Effector memory CD8-positive, alpha-beta T cell (primary cell): ENCODE results near the gene TRIM2.
A peak's percentile ranks its signal among the peaks of the same experiment; 100 is the strongest.

ENCODE experiments used
- ATAC-seq: fragments of 150-1000 bp; cut with Tn5 transposase; replicated peaks from 2 replicates; pipeline ENCODE4 v1.10.0; 2021; ENCODE audit warnings: mild to moderate bottlenecking, moderate library complexity
- DNase-seq, 3 experiments: peaks; one replicate each; pipeline ENCODE4 v3.0.0; 2021
- H3K27ac Mint-ChIP-seq, 2 donors: one replicate each; pipeline ENCODE4 v1.8.0; 2022; ENCODE audit warnings: mild to moderate bottlenecking in 2 of 2, mixed read lengths in 2 of 2, moderate library complexity in 2 of 2
- H3K27me3 Mint-ChIP-seq, 2 donors: one replicate each; pipeline ENCODE4 v1.8.0; 2022; ENCODE audit warnings: mixed read lengths in 2 of 2
- H3K36me3 Mint-ChIP-seq: one replicate; pipeline ENCODE4 v1.8.0; 2022; ENCODE audit warnings: mild to moderate bottlenecking, moderate library complexity, mixed read lengths; ENCODE audit not compliant: insufficient read depth
- H3K4me1 Mint-ChIP-seq, 2 donors: one replicate each; pipeline ENCODE4 v1.8.0; 2022; ENCODE audit warnings: low read depth in 2 of 2, mixed read lengths in 2 of 2
- H3K4me3 Mint-ChIP-seq, 2 donors: one replicate each; pipeline ENCODE4 v1.8.0; 2022; ENCODE audit warnings: mild to moderate bottlenecking in 2 of 2, mixed read lengths in 2 of 2, moderate library complexity in 2 of 2
- H3K9me3 Mint-ChIP-seq, 2 donors: one replicate each; pipeline ENCODE4 v1.8.0; 2022; ENCODE audit warnings: mixed read lengths in 2 of 2

Gene TRIM2

DNA sequence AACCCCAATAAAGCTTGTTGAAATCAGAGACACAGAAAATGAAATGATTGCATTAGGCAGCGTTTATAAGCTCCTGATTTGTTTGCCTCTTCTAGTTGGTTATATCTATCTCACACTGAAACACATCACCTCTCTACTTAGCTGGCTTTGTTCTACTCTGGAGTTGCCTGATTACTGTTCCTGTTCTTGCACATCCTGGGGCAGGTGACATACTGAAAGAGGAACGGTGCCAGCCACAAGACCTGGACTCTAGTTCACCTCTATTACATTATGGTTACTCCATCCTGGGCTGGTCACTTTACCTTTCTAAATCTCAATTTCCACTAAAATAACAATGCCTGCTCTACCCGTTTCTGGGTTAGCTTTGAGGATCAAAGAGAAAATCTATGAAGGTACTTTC lies 47.9 kb downstream of the TRIM2 start:
- Mint-ChIP-seq H3K9me3 (no peaks in the 10 kb centered on the region), H3K27me3 (peaks cover 15 to 16% of the 10 kb centered on the region in 2 donors), H3K4me3 (no peak overlapping the region), H3K27ac (no peak overlapping the region), H3K4me1 (peaks cover 8 to 13% of the 10 kb centered on the region in 2 donors), H3K36me3 (peaks cover 4% of the 10 kb centered on the region)
- no peak for ATAC-seq
- DNase-seq: no peak

DNA sequence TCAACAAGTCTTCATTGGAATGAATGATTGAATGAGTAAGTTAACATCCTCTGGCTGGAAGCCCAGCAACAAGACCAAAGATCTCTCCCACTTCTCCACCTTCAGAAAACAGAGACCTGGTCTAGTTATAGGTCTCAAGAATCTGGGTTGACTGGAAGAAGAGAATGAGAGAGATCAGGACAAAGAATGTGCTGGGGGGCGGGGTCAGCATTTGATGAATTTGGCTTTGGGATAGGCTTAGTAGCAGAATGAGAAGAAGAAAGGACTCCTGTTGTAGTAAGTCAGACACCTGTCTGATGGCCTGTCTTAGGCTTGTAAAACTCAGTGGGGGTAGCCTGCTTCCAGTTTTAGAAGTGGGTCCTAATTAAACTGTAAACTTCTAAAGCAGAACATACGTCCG lies 51.0 kb downstream of the TRIM2 start:
- ATAC-seq (no peak), DNase-seq (no peak)
- Mint-ChIP-seq H3K27me3 (peaks cover 20% of the 10 kb centered on the region in 2 donors), H3K27ac (no peak overlapping the region), H3K9me3 (no peaks in the 10 kb centered on the region), H3K36me3 (no peaks in the 10 kb centered on the region), H3K4me1 (peaks cover 0 to 1% of the 10 kb centered on the region in 2 donors), H3K4me3 (no peak overlapping the region)

DNA sequence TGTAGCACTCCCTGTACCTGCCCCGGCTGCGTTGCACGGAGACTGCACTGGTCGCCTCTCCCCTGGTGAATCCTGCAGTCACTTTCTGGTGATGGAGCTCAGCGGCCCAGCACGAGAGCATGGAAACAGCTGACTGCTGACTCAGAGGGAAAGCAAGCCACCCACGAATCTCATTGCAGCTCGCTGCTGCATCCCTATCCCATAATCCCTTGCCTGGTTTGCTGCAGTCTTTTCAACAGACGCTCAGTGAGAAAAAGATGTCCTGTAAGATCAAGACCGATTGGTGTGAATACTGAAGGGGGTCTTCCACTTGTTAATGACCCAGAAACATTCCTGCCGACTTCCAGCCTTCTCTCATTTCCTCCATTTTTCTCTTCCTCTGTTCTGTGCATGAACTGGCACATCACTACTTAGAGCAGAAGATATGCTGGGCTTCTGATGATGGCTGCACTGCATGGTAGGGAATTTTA lies 52.9 kb downstream of the TRIM2 start:
- DNase-seq: no peak
- Mint-ChIP-seq H3K9me3 (no peaks in the 10 kb centered on the region), H3K36me3 (no peaks in the 10 kb centered on the region), H3K27me3 (peaks cover 36 to 40% of the 10 kb centered on the region in 2 donors), H3K4me3 (no peak overlapping the region), H3K4me1 (no peaks in the 10 kb centered on the region), H3K27ac (no peak overlapping the region)
- ATAC-seq: no peak

DNA sequence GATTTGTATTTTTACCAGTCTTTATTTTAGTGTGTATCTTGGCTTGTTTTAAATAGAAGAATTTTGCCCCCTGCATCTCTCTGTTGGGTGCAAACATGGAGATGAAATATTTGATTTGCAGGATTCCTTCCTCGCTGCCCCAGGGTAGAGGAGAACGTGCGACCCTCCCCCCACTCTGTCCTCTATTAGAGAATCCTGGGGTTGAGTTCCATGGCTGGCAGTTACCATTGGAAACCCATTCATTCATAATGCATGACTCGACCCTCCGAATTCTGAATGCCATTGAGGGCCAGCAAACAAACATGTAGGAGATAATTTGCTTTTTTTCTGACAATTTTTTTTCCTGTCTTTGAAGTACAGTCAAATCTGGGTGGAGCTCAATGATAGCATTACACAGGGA lies 53.7 kb downstream of the TRIM2 start:
- DNase-seq (no peak), ATAC-seq (no peak)
- Mint-ChIP-seq H3K9me3 (no peaks in the 10 kb centered on the region), H3K36me3 (no peaks in the 10 kb centered on the region), H3K27ac (no peak overlapping the region), H3K4me1 (no peaks in the 10 kb centered on the region), H3K4me3 (no peak overlapping the region), H3K27me3 (peaks cover 35 to 37% of the 10 kb centered on the region in 2 donors)

DNA sequence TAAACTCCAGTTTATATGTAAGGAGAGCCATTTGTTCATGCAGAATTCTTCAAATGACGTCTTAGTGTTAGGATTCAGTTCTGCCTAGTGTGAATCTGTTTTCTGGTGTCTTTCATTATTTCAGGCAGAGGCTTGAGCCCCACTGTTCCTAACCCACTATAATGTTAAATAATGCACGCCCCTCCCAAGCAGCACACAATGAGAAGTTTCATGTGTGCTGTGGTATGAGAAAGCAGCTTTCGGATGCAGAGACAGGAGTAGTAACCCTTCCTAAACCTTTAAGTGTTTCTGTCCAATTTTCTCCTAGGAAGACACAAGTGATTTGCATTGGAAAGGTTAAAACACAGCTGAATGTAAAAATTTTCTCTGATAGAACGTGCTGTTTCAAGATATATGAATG lies 54.5 kb downstream of the TRIM2 start:
- no peaks in the 10 kb centered on the region for H3K9me3 Mint-ChIP-seq
- DNase-seq: no peak
- H3K27ac Mint-ChIP-seq: no peak overlapping the region
- peaks cover 27 to 37% of the 10 kb centered on the region in 2 donors for H3K27me3 Mint-ChIP-seq
- no peaks in the 10 kb centered on the region for H3K36me3 Mint-ChIP-seq
- ATAC-seq: no peak
- no peak overlapping the region for H3K4me3 Mint-ChIP-seq
- no peaks in the 10 kb centered on the region for H3K4me1 Mint-ChIP-seq

DNA sequence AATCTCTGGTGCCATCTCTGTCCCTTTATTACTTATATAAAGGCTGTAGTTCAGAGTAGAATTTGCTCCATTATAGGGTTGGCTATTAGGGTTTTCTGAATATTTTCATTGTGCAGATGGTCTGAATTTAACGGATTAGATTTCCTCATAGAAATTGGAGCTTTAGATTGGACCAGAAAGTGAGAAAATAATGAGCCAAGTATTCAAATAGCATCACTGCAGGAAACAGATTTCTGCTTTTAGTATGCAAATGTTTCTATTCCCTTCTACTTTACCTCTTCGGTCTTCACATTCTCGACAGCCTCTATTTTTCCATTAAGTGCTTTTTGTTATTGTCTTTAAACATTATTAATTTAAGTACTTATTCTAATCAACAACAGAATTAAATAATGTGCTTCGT lies 55.4 kb downstream of the TRIM2 start:
- Mint-ChIP-seq H3K4me1 (no peaks in the 10 kb centered on the region), H3K9me3 (no peaks in the 10 kb centered on the region), H3K4me3 (no peak overlapping the region), H3K27ac (no peak overlapping the region), H3K36me3 (no peaks in the 10 kb centered on the region), H3K27me3 (peaks cover 25 to 37% of the 10 kb centered on the region in 2 donors)
- DNase-seq: no peak
- no peak for ATAC-seq

DNA sequence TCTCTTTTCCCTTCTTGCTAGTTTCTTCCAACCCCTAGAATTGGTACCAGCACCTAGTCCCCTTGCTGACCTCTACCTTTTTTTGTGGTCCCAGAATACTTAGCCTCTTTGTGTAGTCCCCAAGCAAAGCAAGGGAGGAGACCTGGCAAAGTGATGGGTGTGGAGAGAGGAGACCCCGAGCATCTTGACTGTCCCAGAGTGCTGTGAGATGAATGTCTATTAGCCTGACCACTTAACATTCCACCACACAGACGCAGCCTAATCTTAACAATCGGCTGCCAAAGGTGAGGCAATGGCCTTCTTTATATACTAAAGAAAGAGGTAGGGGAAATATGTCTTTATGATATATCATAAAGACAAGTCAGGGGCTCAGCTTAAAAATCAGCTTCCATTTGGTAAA lies 55.9 kb downstream of the TRIM2 start:
- Mint-ChIP-seq H3K27ac (no peak overlapping the region), H3K4me3 (no peak overlapping the region), H3K27me3 (peaks cover 25 to 33% of the 10 kb centered on the region in 2 donors), H3K36me3 (no peaks in the 10 kb centered on the region), H3K4me1 (no peaks in the 10 kb centered on the region), H3K9me3 (no peaks in the 10 kb centered on the region)
- ATAC-seq: no peak
- DNase-seq: no peak

DNA sequence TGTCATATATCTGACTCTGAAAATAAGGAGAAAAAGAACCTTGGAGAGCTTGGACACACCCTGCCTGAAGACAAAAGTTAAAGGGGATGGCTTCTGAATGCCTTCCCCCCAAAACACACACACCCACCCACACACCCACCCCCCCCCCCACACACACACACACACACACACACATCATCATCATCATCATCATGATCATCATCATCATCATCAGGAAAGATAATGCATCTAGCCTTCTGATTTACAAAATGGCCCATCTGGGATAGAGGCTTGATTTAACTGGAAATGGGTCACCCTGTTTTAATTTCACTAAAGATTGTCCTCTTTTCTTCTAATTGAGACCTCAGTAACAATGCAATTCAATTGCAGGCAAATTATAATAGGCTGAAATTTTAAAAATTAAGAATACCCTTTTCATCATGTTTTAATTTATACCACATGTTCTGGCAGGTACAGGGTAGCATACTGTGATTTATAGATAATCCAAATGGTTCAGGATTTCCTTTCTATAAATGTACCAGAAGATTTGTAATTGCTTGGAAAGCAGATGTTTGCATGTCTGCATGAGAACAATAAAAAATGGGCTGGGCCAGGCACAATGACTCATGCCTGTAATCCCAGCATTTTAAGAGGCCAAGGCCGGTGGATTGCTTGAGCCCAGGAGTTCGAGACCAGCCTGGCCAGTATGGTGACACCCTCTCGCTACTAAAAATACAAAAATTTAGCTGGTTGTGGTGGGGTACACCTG lies 56.5 kb downstream of the TRIM2 start:
- ATAC-seq: no peak
- no peaks in the 10 kb centered on the region for H3K9me3 Mint-ChIP-seq
- no peaks in the 10 kb centered on the region for H3K36me3 Mint-ChIP-seq

DNA sequence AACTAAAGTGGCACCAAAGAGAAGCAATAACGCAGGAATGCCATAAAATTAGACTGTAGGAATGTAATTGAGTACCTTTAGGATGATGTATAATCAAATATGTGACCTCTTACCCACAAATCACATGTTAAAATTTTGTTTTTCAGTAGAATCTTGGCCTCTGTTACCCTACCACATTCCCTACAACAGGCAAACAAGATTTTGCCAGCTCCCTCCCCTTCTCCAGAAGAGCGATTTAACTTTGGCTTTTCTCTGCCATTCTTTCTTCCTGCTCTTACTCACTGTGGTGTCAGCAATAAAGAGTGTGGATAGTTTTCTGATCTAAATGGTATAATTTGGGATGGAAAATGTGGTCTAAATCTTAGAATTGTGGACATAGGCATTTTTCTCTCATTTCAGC lies 57.2 kb downstream of the TRIM2 start:
- H3K9me3 Mint-ChIP-seq: no peaks in the 10 kb centered on the region
- H3K27ac Mint-ChIP-seq: no peak overlapping the region

More for the DNA sequence above, 56.5 kb downstream of the TRIM2 start:
- Mint-ChIP-seq H3K4me1 (no peaks in the 10 kb centered on the region), H3K4me3 (no peak overlapping the region), H3K27ac (no peak overlapping the region), H3K27me3 (peaks cover 25 to 27% of the 10 kb centered on the region in 2 donors)
- DNase-seq: no peak

DNA sequence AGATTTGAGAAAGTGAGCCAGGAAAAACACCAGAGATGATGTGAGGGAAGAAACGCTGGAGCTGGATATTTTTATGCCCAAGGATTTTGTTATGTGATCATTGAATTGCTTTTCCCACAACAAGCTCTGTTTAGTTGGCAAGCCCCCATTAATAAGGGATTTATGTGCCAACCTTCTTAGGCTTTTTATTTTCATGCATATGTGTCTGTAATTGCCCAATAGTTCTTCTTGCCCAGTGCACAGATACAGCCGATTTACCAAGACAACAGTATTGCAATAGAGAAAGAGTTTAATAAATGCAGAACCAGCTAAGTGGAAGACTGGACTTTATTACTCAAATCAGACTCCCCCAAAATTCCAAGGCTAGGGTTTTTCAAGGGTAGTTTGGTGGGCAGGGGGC lies 57.7 kb downstream of the TRIM2 start:
- H3K4me3 Mint-ChIP-seq: no peak overlapping the region
- no peak for DNase-seq
- no peaks in the 10 kb centered on the region for H3K9me3 Mint-ChIP-seq
- H3K4me1 Mint-ChIP-seq: no peaks in the 10 kb centered on the region
- H3K27ac Mint-ChIP-seq: no peak overlapping the region
- peaks cover 21 to 25% of the 10 kb centered on the region in 2 donors for H3K27me3 Mint-ChIP-seq
- no peak for ATAC-seq
- H3K36me3 Mint-ChIP-seq: no peaks in the 10 kb centered on the region

More for the DNA sequence above, 57.2 kb downstream of the TRIM2 start:
- DNase-seq (no peak), ATAC-seq (no peak)
- Mint-ChIP-seq H3K27me3 (peaks cover 21 to 25% of the 10 kb centered on the region in 2 donors), H3K4me3 (no peak overlapping the region), H3K4me1 (no peaks in the 10 kb centered on the region), H3K36me3 (no peaks in the 10 kb centered on the region)

DNA sequence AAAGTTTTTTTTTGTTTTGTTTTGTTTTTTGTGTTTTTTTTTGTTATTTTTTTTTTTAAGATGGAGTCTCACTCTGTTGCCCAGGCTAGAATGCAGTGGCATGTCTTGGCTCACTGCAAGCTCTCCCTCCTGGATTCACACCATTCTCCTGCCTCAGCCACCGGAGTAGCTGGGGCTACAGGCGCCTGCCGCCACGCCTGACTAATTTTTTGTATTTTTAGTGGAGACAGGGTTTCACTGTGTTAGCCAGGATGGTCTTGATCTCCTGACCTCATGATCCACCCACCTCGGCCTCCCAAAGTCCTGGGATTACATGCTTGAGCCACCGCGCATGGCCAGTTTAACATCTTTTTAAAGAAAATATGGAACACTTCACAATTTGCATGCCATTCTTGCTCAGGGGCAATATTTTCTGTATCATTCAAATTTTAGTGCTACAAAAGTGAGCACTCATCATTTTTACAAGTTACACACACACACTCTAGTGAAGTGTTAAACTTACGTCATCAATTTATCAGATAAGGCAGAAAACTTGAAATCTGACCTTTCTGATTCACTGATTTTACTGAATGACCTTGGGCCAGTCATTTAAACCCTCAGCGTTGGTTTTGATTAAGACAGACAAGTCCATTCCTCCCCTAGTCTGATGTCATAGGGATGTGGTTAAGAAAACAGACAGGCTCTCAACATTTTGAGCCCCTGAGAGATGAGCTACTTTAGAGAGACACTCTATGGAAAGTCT lies 61.2 kb downstream of the TRIM2 start:
- ATAC-seq: no peak
- Mint-ChIP-seq H3K27ac (no peak overlapping the region), H3K4me1 (peaks cover 0 to 3% of the 10 kb centered on the region in 2 donors), H3K9me3 (no peaks in the 10 kb centered on the region), H3K36me3 (no peaks in the 10 kb centered on the region), H3K4me3 (no peak overlapping the region), H3K27me3 (peaks cover 18 to 22% of the 10 kb centered on the region in 2 donors)
- no peak for DNase-seq

DNA sequence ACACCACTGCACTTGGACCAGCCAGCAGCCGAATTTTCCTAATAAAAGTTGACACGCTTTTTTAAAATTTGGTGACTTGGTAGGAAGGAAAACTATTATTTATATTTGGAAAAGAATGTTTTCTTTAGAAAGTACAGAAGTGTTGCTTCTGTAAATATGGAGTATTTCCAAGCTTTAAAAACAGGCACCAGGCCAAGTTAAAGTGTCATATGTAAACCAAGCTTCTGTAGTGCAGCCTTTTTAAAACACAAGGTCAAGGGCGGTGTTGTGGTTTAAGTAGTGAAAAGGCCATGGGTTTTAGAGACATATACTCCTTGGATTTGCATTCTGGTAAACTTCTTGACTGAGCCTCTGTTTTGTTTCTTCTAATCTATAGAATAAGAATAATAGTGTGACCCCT lies 62.7 kb downstream of the TRIM2 start:
- H3K36me3 Mint-ChIP-seq: no peaks in the 10 kb centered on the region
- no peak overlapping the region for H3K4me3 Mint-ChIP-seq
- DNase-seq (no peak), ATAC-seq (no peak)
- no peak overlapping the region for H3K27ac Mint-ChIP-seq
- peaks cover 0 to 3% of the 10 kb centered on the region in 2 donors for H3K4me1 Mint-ChIP-seq
- no peaks in the 10 kb centered on the region for H3K9me3 Mint-ChIP-seq
- H3K27me3 Mint-ChIP-seq: peaks cover 2 to 10% of the 10 kb centered on the region in 2 donors

DNA sequence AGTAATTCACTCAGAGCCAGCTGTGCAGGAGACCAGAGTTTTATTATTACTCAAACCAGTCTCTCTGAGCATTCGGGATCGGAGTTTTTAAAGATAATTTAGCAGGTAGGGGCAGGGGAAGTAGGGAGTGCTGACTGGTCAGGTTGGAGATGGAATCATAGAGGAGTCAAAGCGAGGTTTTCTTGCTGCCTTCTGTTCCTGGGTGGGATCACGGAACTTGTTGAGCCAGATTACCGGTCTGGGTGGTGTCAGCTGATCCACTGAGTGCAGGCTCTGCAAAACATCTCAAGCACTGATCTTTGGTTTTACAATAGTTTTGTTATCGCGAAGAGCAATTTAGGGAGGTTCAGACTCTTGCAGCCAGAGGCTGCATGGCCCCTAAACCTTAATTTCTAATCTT lies 63.6 kb downstream of the TRIM2 start:
- Mint-ChIP-seq H3K27me3 (peaks cover 0 to 7% of the 10 kb centered on the region in 2 donors), H3K27ac (no peak overlapping the region), H3K9me3 (no peaks in the 10 kb centered on the region), H3K36me3 (no peaks in the 10 kb centered on the region), H3K4me1 (peaks cover 0 to 3% of the 10 kb centered on the region in 2 donors), H3K4me3 (no peak overlapping the region)
- no peak for DNase-seq
- no peak for ATAC-seq

DNA sequence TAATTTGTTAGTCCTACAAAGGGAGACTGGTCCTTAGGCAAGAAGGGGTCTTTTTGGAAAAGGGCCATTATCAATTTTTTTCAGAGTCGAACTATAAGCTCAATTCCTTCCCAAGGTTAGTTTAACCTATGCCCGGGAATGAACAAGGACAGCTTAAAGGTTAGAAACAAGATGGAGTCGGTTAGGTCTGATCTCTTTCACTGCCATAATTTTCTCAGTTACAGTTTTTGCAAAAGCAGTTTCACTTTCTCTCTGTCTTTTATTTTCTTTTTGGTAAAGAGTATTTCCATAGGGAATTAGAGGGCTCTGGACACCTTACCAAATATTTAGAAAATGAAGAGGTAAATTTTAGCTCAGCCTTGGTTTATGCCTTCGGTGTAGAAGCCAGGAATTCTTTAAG lies 64.1 kb downstream of the TRIM2 start:
- ATAC-seq (no peak), DNase-seq (no peak)
- H3K27me3 Mint-ChIP-seq: peaks cover 0 to 7% of the 10 kb centered on the region in 2 donors
- H3K4me3 Mint-ChIP-seq: peak overlapping the region in 1 of 2 donors; percentile 21
- H3K27ac Mint-ChIP-seq: no peak overlapping the region
- H3K36me3 Mint-ChIP-seq: no peaks in the 10 kb centered on the region
- H3K9me3 Mint-ChIP-seq: no peaks in the 10 kb centered on the region
- H3K4me1 Mint-ChIP-seq: peaks cover 0 to 3% of the 10 kb centered on the region in 2 donors
